Common myeloid progenitor, CD34-positive (primary cell): Measurements from ENCODE around the gene COX5A.
"Not testable (repeated sequence)": the region's sequence is repeated elsewhere in the genome, so short reads cannot be mapped to it uniquely, and the experiment has no call there.

Source experiments
- CTCF ChIA-PET: fragments of 350-600 bp; sonication (Branson Sonifier 250); formaldehyde crosslinking; loops from one replicate; lab custom pipeline; 2021; ENCODE audit warnings: antibody characterized with exemption; lab: Charles Lee
- POLR2A ChIA-PET: fragments of 350-600 bp; sonication (Branson Sonifier 250); formaldehyde crosslinking; loops from one replicate; lab custom pipeline; 2021; ENCODE audit warnings: antibody characterized with exemption; lab: Charles Lee
- DNase-seq, 3 donors: peaks; one replicate each; pipeline versions ENCODE4 v3.0.0 to v3.0.0-alpha.2; 2013
- H3K27ac ChIP-seq, 2 experiments: 1 replicate in 1 of 2; 2 replicates in 1 of 2; pipeline ENCODE4 v1.7.0; 2013; ENCODE audit warnings: inconsistent platforms in 2 of 2, low read length in 2 of 2, mild to moderate bottlenecking in 2 of 2, low read depth in 1 of 2, moderate library complexity in 1 of 2; ENCODE audit not compliant: severe bottlenecking in 2 of 2, insufficient read depth in 1 of 2, poor library complexity in 1 of 2
- H3K27me3 ChIP-seq, 5 experiments: replicated peaks in 2 of 5; 1 replicate in 3 of 5; 2 replicates in 2 of 5; pipeline versions ENCODE4 v1.6.1 to v1.7.0; 2013; ENCODE audit warnings: low read length in 4 of 5, mild to moderate bottlenecking in 2 of 5, moderate library complexity in 2 of 5, inconsistent platforms in 1 of 5; ENCODE audit not compliant: insufficient read depth in 5 of 5, control insufficient read depth in 4 of 5
- H3K36me3 ChIP-seq, 4 experiments: 1 replicate in 2 of 4; 2 replicates in 2 of 4; pipeline versions ENCODE4 v1.6.1 to v1.7.0; 2013; ENCODE audit warnings: low read length in 3 of 4, control low read depth in 1 of 4, mild to moderate bottlenecking in 1 of 4; ENCODE audit not compliant: control insufficient read depth in 4 of 4, insufficient read depth in 4 of 4
- H3K4me1 ChIP-seq, 4 experiments: 1 replicate in 3 of 4; 2 replicates in 1 of 4; pipeline versions ENCODE4 v1.6.1 to v1.7.1; 2013; ENCODE audit warnings: low read length in 3 of 4, mild to moderate bottlenecking in 3 of 4, control low read depth in 1 of 4, inconsistent platforms in 1 of 4, moderate library complexity in 1 of 4; ENCODE audit not compliant: control insufficient read depth in 4 of 4, insufficient read depth in 4 of 4; ENCODE audit errors: control extremely low read depth in 1 of 4
- H3K4me3 ChIP-seq, 7 experiments: 1 replicate in 4 of 7; 2 replicates in 3 of 7; pipeline versions ENCODE4 v1.5.1 to v1.7.0; 2013; ENCODE audit warnings: mild to moderate bottlenecking in 7 of 7, low read length in 6 of 7, moderate library complexity in 6 of 7, inconsistent platforms in 2 of 7, low read depth in 2 of 7, control low read depth in 1 of 7; ENCODE audit not compliant: insufficient read depth in 4 of 7, control insufficient read depth in 1 of 7; ENCODE audit errors: extremely low read depth in 1 of 7
- H3K9me3 ChIP-seq, 5 experiments: 1 replicate in 4 of 5; 2 replicates in 1 of 5; pipeline versions ENCODE4 v1.6.1 to v1.7.1; 2013; ENCODE audit warnings: low read length in 4 of 5, mild to moderate bottlenecking in 2 of 5, inconsistent platforms in 1 of 5, low read depth in 1 of 5, moderate library complexity in 1 of 5; ENCODE audit not compliant: control insufficient read depth in 4 of 5, insufficient read depth in 2 of 5; ENCODE audit errors: control extremely low read depth in 1 of 5
- WGBS: methylation state at CpG from one replicate; pipeline ENCODE4 v1.1.5; 2013; ENCODE audit not compliant: insufficient coverage; 5-methylcytosine and 5-hydroxymethylcytosine counted together

The COX5A gene

DNA sequence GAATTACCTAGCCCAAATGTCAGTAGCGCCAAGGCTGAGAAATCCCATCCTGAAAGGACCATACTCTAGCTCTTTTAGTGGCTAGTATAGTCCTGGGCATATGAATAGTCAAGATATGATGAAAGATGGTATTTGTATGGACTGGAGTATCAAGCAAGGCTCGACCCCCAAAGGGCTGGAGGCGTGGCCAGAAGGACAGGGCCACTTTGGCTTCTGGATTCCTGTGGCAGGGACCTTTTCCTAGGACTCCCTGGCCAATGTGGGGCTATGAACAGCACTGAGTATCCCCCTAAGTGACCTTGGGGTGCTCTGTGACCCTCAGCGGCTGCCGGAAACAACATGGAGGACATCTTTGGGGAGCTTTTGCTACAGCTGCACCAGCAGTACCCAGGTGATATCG lies 42.0 kb downstream of the COX5A start:
- Histone ChIP-seq H3K36me3 (peaks cover 17 to 79% (median 53%) of the 10 kb centered on the region in 4 experiments), H3K4me3 (no peak overlapping the region), H3K27me3 (no peaks in the 10 kb centered on the region), H3K27ac (no peak overlapping the region), H3K4me1 (peaks cover 0 to 13% (median 12%) of the 10 kb centered on the region in 4 experiments), H3K9me3 (no peaks in the 10 kb centered on the region)
- WGBS, result 98% methylated on average over 6 of the region's 6 CpGs
- ChIA-PET POLR2A (no interaction called here), CTCF (interaction anchor here (0.6 to 11.3 kb wide), 9 partner anchors 8 to 141 kb away, joined by 3 to 130 read pairs (median 4); partner anchors contain the start of genes FAM219B and ULK3)
- DNase-seq, result no peak

DNA sequence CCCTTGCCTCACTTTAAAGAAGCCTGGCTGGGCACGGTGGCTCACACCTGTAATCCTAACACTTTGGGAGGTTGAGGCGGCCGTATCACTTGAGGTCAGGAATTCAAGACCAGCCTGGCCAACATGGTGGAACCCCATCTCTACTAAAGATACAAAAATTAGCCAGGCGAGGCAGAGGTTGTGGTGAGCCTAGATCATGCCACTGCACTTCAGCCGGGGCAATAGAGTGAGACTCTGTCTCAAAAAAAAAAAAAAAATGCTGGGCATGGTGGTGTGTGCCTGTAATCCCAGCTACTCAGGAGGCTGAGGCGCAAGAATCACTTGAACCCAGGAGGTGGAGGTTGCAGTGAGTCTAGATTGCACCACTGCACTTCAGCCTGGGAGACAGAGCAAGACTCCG lies 43.5 kb downstream of the COX5A start:
- H3K9me3 ChIP-seq, H3K27ac ChIP-seq, H3K27me3 ChIP-seq, POLR2A ChIA-PET, DNase-seq, H3K4me3 ChIP-seq: not testable (repeated sequence)
- Histone ChIP-seq H3K4me1 (peaks cover 0 to 26% (median 24%) of the 10 kb centered on the region in 4 experiments), H3K36me3 (peaks cover 10 to 65% (median 43%) of the 10 kb centered on the region in 4 experiments)
- CTCF ChIA-PET, result interaction anchor here (1.2 to 5.9 kb wide), 5 partner anchors 7 to 26 kb away, joined by 3 to 35 read pairs (median 4); no protein-coding TSS in a partner anchor
- WGBS, result 100% methylated on average over 3 of the region's 7 CpGs

- CTCF ChIA-PET, result interaction anchor here (0.9 to 5.9 kb wide), 5 partner anchors 7 to 43 kb away, joined by 3 to 35 read pairs (median 4); no protein-coding TSS in a partner anchor
- H3K4me1 ChIP-seq, result peaks cover 0 to 33% (median 31%) of the 10 kb centered on the region in 4 experiments
- no peaks in the 10 kb centered on the region for H3K27me3 ChIP-seq
- 100% methylated on average over 1 of the region's 3 CpGs for WGBS
- H3K27ac ChIP-seq, result no peak overlapping the region
- no peak overlapping the region for H3K4me3 ChIP-seq
- POLR2A ChIA-PET, result no interaction called here
- H3K9me3 ChIP-seq, result no peaks in the 10 kb centered on the region
- no peak for DNase-seq
- peaks cover 7 to 57% (median 36%) of the 10 kb centered on the region in 4 experiments for H3K36me3 ChIP-seq
These were observed 44.2 kb downstream of the COX5A start for GRCh38 chr15:74893627-74894026.

DNA sequence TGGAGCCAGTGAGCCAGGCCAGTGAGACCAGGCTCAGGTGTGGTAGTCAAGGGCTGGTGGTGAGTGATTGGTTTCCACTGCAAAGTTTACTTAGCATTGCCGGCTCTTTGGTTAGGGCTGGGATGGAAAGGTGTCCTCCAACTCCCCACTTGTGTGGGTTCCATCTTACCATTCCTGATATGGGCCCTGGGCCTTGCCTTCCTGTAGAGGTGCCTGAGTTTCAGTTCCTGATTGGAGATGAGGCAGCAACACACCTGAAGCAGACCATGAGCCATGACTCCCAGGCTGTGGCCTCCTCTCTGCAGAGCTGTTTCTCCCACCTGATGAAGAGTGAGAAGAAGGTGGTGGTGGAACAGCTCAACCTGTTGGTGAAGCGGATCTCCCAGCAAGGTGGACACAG lies 44.9 kb downstream of the COX5A start:
- DNase-seq, result no peak
- ChIA-PET POLR2A (no interaction called here), CTCF (interaction anchor here (1.2 to 5.9 kb wide), 2 partner anchors 8 to 11 kb away, joined by 3 to 35 read pairs; no protein-coding TSS in a partner anchor)
- no peaks in the 10 kb centered on the region for H3K27me3 ChIP-seq
- no peak overlapping the region for H3K27ac ChIP-seq
- H3K4me1 ChIP-seq, result peaks cover 0 to 35% (median 32%) of the 10 kb centered on the region in 4 experiments
- WGBS, result 95% methylated on average over 2 of the region's 2 CpGs
- peaks cover 7 to 53% (median 32%) of the 10 kb centered on the region in 4 experiments for H3K36me3 ChIP-seq
- H3K4me3 ChIP-seq, result no peak overlapping the region
- no peaks in the 10 kb centered on the region for H3K9me3 ChIP-seq

DNA sequence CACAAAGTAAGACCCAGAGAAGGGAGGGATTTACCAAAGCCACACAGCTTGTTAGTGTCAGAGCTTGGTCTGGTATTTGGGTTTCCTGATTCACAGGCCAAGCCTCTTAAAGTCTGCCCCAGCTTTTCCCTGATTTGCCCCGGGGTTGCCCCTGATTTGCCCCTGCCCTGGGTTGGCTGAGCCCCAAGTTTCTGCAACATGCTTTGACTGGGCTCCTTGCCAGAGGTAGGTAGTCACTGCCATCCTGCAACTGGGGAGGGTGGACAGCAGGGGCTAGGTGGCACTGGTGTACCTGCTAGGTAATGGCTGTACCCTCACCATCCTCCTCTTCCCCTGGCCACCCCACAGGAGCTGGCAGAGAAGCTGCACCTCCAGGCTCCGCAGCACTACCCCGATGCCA lies 45.6 kb downstream of the COX5A start:
- DNase-seq, result no peak
- CTCF ChIA-PET, result interaction anchor here (1.2 to 5.9 kb wide), 3 partner anchors 9 to 11 kb away, joined by 3 to 35 read pairs (median 10); no protein-coding TSS in a partner anchor

DNA sequence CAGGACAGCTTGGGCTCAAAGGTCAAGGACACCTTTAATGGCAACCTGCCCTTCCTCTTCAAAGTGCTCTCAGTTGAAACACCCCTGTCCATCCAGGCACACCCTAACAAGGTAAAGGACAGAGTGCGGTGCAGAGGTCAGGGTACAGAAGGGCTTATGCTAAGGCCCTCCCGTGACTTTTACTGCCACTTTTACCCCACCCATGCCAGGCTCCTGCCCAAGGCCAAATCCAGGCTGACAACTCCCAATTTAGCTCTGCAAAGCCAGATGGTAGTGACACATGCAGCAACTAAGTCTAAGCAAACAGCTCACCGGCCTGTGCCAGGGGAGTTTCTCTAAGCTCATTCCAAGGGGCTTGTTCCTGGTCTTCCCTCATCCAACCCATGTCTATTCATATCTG lies 46.4 kb downstream of the COX5A start:
- no peaks in the 10 kb centered on the region for H3K9me3 ChIP-seq
- peaks cover 7 to 39% (median 23%) of the 10 kb centered on the region in 4 experiments for H3K36me3 ChIP-seq
- no peak overlapping the region for H3K27ac ChIP-seq
- H3K4me1 ChIP-seq, result peaks cover 0 to 27% (median 22%) of the 10 kb centered on the region in 4 experiments
- no peaks in the 10 kb centered on the region for H3K27me3 ChIP-seq
- DNase-seq, result no peak
- no peak overlapping the region for H3K4me3 ChIP-seq
- 95% methylated on average over 3 of the region's 3 CpGs for WGBS
- ChIA-PET CTCF (interaction anchor here (1.0 to 5.9 kb wide), 5 partner anchors 9 to 23 kb away, joined by 3 to 35 read pairs (median 3); no protein-coding TSS in a partner anchor), POLR2A (no interaction called here)

More for the DNA sequence above, 45.6 kb downstream of the COX5A start:
- H3K9me3 ChIP-seq, result no peaks in the 10 kb centered on the region
- H3K4me3 ChIP-seq, result no peak overlapping the region
- WGBS, result 88% methylated on average over 2 of the region's 3 CpGs
- H3K4me1 ChIP-seq, result peaks cover 0 to 31% (median 27%) of the 10 kb centered on the region in 4 experiments
- no peak overlapping the region for H3K27ac ChIP-seq
- H3K36me3 ChIP-seq, result peaks cover 7 to 48% (median 27%) of the 10 kb centered on the region in 4 experiments
- H3K27me3 ChIP-seq, result no peaks in the 10 kb centered on the region
- POLR2A ChIA-PET, result no interaction called here

GRCh38 chr15:74890665-74890960 lies 47.3 kb downstream of the COX5A start:
- Histone ChIP-seq H3K27ac (peak overlapping the region; percentile 43 to 86), H3K4me1 (peaks cover 0 to 33% (median 22%) of the 10 kb centered on the region in 4 experiments), H3K4me3 (peak overlapping the region; percentile 49 to 94 (median 88)), H3K9me3 (no peaks in the 10 kb centered on the region), H3K27me3 (no peaks in the 10 kb centered on the region), H3K36me3 (peaks cover 5 to 31% (median 17%) of the 10 kb centered on the region in 4 experiments)
- no peak for DNase-seq
- POLR2A ChIA-PET, result interaction anchor here (0.5 kb wide), 1 partner anchor 16 kb away, joined by 4 read pairs; no protein-coding TSS in a partner anchor
- CTCF ChIA-PET, result interaction anchor here (1.2 to 5.9 kb wide), 6 partner anchors 9 to 46 kb away, joined by 3 to 35 read pairs (median 8); no protein-coding TSS in a partner anchor
- 0% methylated on average over 1 of the region's 1 CpG for WGBS
